PC-3 (cell line): ENCODE data around the gene TPPP3.

Experiments
- EZH2 ChIP-seq: fragments of 300-600 bp; sonication (generic); IDR thresholded peaks from one replicate; pipeline ENCODE4 v1.6.1; 2017; ENCODE audit warnings: antibody characterized with exemption, mild to moderate bottlenecking, low read length; ENCODE audit not compliant: unreplicated experiment
- TF ChIP-seq, protein P1 (sequence below): fragments of 300-600 bp; sonication (generic); conservative IDR thresholded peaks from 2 replicates; pipeline ENCODE4 v1.5.1; 2017; ENCODE audit warnings: antibody characterized with exemption, low read depth, mild to moderate bottlenecking, low read length

DNA sequence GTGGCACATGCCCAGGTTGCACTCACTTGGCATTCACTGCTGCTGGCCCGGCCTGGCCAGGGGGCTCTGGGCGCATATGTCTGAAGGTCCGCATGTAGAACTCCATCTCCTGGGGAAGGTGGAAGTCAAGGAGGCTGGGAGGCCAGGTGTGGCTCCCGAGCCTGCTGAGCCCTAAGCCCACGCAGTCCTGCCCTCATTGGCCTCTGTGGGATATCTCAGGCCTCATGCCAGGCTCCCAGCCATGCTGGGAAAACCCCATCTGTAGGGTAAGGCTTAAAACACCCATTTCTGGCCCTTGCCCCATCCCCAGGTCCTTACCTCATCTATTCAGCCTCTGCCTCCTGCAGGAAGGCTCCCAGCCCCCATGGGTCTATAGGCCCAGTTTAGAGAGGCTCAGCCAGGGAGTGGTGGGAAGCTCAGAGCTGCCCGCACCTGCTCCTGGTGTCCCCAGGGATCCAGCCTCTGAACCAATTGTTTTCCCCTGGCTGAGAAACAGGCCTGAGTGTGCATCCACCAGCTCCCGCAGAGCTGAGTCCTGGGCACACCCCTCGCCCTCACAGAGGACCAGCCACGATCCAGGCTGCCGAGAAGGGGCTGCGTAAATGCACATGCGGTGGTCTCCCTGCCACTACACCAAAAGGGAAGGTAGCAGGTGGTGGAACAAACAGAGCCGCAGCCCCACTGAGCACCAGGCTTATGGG, 2.3 kb upstream of the TPPP3 start:
- TF ChIP-seq, protein P1, sequence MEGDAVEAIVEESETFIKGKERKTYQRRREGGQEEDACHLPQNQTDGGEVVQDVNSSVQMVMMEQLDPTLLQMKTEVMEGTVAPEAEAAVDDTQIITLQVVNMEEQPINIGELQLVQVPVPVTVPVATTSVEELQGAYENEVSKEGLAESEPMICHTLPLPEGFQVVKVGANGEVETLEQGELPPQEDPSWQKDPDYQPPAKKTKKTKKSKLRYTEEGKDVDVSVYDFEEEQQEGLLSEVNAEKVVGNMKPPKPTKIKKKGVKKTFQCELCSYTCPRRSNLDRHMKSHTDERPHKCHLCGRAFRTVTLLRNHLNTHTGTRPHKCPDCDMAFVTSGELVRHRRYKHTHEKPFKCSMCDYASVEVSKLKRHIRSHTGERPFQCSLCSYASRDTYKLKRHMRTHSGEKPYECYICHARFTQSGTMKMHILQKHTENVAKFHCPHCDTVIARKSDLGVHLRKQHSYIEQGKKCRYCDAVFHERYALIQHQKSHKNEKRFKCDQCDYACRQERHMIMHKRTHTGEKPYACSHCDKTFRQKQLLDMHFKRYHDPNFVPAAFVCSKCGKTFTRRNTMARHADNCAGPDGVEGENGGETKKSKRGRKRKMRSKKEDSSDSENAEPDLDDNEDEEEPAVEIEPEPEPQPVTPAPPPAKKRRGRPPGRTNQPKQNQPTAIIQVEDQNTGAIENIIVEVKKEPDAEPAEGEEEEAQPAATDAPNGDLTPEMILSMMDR, result no peak
- TF ChIP-seq EZH2, result no peak
